Mucosa of descending colon (tissue), 3 donors: ENCODE results near the gene MAML2. TPM values are rescaled to one million over a fixed set of nuclear protein-coding genes. Genes with fewer than 3 reads are reported as not detected.

ENCODE experiments used
- ATAC-seq: fragments of 200-7000 bp; cut with Tn5 transposase; one replicate; pipeline ENCODE4 v1.9.1; 2020; ENCODE audit warnings: mild to moderate bottlenecking, moderate library complexity
- DNase-seq, 3 donors: peaks; one replicate each; pipeline ENCODE4 v3.0.0-alpha.2; 2020
- H3K36me3 ChIP-seq: fragments of 200-600 bp; one replicate; pipeline ENCODE4 v1.8.0; 2021; ENCODE audit warnings: low read depth, mild to moderate bottlenecking
- H3K4me1 ChIP-seq: fragments of 200-600 bp; one replicate; pipeline ENCODE4 v1.8.0; 2021; ENCODE audit warnings: low read depth, mild to moderate bottlenecking
- H3K4me3 ChIP-seq: fragments of 200-600 bp; one replicate; pipeline ENCODE4 v1.8.0; 2021; ENCODE audit warnings: mild to moderate bottlenecking
- H3K9me3 ChIP-seq: fragments of 200-600 bp; one replicate; pipeline ENCODE4 v1.8.0; 2021; ENCODE audit warnings: mild to moderate bottlenecking
- intact Hi-C, 2 donors: fragments of 100-400 bp; cut with DNase I in 1 of 2; cut with micrococcal nuclease in 1 of 2; formaldehyde crosslinking; loops; one replicate each; pipeline versions ENCODE4 v1.11.0 to v1.11.1; 2022; cut with DNase I, micrococcal nuclease
- total RNA-seq, 3 donors: library from RNA; stranded (reverse); fragmentation: NEBNext Ultra II Directional in 2 of 3; extraction: Animal tissue kit (Norgen Biotek cat#: 25700) in 2 of 3; gene quantifications; one replicate each; pipeline versions ENCODE4 v1.2.1 to v1.2.4, GENCODE V29; 2021 to 2023
- TF ChIP-seq, protein P1 (sequence below): fragments of 200-600 bp; IDR thresholded peaks from one replicate; pipeline ENCODE4 v1.8.0; 2022; ENCODE audit warnings: antibody characterized with exemption, mild to moderate bottlenecking
- donor health status: DM: no; HTN: no; CAD: no; lungs with moderate emphysema.
- donor health status: DM: no; HTN: no; CAD: no.
- donor health status: DM: no; HTN: yes; CAD: no.

MAML2 gene
- total RNA-seq, 3 donors from 2014 or later: 15.2 to 26.4 (median 15.8) TPM

DNA sequence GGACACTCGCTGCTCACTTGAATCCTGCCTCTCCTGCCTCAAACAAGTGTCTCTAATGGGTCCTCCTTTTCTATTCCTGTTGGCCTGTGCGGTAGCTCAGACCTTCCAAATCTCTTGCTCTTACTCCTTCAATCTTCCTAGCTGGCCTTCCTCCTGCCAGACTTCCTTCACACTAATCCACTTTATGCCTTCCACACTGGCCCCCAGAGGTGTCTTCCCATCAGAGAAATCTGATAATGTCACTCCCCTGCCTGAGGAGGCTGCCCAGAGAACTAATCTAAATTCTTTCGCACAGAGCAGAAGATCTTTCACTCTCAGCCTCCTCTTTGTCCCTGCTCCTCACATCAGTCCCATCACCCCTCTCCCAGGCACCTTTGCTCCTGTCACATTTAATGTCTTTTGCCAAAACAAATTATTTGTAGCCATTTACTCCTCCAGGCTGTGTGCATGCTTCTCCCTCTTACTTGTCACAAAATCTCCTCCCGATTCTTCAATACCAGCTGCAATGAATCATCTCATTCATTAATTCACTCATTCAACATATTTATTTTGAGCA is 175.7 kb downstream of the MAML2 start:
- no peaks in the 10 kb centered on the region for H3K9me3 ChIP-seq
- no peak for DNase-seq
- H3K36me3 ChIP-seq: no peaks in the 10 kb centered on the region
- H3K4me1 ChIP-seq: no peaks in the 10 kb centered on the region
- TF ChIP-seq, protein P1, sequence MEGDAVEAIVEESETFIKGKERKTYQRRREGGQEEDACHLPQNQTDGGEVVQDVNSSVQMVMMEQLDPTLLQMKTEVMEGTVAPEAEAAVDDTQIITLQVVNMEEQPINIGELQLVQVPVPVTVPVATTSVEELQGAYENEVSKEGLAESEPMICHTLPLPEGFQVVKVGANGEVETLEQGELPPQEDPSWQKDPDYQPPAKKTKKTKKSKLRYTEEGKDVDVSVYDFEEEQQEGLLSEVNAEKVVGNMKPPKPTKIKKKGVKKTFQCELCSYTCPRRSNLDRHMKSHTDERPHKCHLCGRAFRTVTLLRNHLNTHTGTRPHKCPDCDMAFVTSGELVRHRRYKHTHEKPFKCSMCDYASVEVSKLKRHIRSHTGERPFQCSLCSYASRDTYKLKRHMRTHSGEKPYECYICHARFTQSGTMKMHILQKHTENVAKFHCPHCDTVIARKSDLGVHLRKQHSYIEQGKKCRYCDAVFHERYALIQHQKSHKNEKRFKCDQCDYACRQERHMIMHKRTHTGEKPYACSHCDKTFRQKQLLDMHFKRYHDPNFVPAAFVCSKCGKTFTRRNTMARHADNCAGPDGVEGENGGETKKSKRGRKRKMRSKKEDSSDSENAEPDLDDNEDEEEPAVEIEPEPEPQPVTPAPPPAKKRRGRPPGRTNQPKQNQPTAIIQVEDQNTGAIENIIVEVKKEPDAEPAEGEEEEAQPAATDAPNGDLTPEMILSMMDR: no peak
- no peak for ATAC-seq
- intact Hi-C loops: no loop called here
- no peak overlapping the region for H3K4me3 ChIP-seq

DNA sequence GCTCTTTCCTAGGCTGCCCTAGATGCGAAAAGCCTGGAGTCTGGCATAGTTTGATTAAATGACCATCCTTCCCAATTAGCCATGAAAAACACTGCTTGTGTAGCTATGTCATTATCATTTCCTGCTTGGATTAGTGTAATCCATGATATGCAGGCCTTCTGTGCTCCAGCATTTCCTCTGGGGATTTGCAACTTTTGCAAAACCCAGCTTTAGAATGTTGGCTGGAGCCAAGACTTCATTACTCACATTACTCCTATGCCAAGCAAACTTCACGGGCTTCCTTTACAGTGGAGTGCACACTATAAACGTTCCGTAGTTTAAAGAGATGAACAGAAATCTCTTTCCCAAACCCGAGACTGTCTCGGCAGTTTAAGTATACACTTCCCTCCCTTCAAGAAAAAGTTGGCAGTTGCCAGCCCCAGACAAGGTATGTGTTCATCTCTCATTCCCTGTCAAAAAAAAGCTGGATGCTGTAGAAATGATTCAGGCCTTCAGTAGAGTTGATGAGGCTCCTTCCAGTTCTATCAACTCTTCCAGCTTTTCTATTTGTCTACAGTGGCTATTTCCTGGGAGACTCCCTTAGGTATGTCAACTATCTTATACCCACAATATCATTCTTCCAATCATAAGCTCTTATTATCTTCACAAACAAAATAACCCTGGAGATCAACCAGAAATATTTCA is 180.0 kb downstream of the MAML2 start:
- no peak overlapping the region for H3K4me3 ChIP-seq
- intact Hi-C loops: no loop called here
- no peaks in the 10 kb centered on the region for H3K9me3 ChIP-seq
- ATAC-seq (peak; percentile 27), DNase-seq (peak in 1 of 3 donors; percentile 24)
- no peaks in the 10 kb centered on the region for H3K36me3 ChIP-seq
- no peaks in the 10 kb centered on the region for H3K4me1 ChIP-seq
- TF ChIP-seq, protein P1: no peak

DNA sequence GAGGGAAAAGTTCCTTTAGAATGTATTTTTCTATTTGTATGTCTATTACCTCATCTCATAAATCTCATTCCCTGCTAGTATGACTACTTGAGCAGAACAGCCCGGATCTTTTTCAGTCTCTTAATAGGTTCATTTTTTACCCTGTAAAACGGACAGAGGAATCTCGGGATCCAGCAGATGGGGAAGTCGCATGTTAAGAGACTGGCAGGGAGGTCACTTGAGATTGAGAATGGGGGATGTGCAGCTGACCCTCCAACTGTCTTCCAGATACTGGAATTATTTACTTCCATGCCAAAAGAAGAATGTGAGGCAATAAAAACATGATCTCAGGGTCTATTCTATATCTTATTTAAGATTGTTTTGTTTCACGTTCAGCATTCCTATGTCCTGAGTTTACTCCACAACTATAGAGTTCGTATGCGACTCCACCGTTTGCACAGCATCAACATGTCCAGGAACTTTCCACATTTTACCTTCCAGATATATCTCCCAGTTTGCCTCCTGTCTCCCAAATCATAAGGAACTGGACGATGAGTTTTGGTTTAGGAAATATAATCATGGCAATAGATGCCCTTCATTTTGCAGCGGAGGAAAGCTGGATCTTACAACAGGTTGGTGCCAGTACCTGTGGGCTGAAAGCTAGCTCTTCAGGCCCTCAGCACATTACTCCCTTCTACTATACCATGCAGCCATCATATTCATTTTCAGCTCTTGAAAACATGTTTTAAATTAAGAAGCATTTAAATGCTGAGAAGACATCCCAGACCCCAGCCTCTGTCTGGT is 181.5 kb downstream of the MAML2 start:
- no peak for DNase-seq

DNA sequence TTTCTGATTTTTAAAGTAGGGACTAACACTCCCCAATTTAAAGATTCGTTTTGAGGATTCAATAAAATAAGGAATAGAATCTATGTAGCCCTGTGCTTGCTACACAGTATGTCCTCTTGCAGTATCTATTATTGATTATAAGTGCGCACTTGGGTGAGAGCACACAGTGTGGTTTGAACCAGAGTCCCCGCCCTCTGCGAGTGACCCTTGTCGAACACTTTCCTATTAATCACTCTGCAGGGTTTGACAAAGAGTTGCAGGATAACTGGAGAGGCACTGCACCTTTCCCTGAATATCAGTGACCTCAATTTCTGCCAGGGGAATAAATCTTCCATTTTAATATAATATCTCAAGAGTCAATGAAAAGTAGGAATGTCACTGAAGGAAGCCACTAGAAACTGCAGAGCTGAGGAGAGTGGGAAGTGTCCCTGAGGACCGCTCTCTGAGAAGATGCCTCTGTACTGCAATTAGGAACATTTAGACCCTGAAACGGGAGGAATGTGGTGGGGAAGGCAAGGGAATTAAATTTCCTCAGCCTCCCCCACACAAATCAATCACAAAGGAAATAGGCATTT is 182.2 kb downstream of the MAML2 start:
- DNase-seq (no peak), ATAC-seq (no peak)
- Histone ChIP-seq H3K9me3 (no peaks in the 10 kb centered on the region), H3K36me3 (no peaks in the 10 kb centered on the region), H3K4me3 (no peak overlapping the region), H3K4me1 (peaks cover 5% of the 10 kb centered on the region)
- TF ChIP-seq, protein P1: no peak
- intact Hi-C loops: no loop called here

More for the DNA sequence above, 181.5 kb downstream of the MAML2 start:
- no peaks in the 10 kb centered on the region for H3K36me3 ChIP-seq
- ATAC-seq: no peak
- no peaks in the 10 kb centered on the region for H3K4me1 ChIP-seq
- no peak overlapping the region for H3K4me3 ChIP-seq
- TF ChIP-seq, protein P1: no peak
- H3K9me3 ChIP-seq: no peaks in the 10 kb centered on the region
- intact Hi-C loops: no loop called here

DNA sequence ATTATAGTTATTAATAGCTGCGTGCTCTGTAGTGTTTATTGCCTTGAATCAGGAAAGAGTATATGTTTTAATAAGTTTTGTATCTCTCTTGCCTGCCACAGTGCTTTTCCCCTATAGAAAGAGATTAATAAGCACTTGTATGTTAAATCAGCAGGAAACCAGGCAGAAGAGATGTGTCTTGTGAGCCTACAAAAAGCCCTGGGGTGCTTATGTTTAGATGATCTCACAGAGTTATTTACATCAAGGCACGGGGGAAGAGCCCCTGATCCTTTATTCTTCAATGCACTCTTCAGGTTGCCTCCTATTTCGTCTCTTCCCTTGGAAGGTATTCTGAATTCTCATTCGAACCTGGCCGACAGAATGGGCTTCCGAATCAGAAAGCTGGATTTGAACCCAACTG is 183.0 kb downstream of the MAML2 start:
- no peak overlapping the region for H3K4me3 ChIP-seq
- H3K9me3 ChIP-seq: no peaks in the 10 kb centered on the region
- ATAC-seq: no peak
- intact Hi-C loops: no loop called here
- H3K4me1 ChIP-seq: peaks cover 7% of the 10 kb centered on the region
- no peaks in the 10 kb centered on the region for H3K36me3 ChIP-seq
- TF ChIP-seq, protein P1: no peak
- no peak for DNase-seq
